H9 (cell line): ENCODE results near the gene NRXN3. TPM values are rescaled to one million over a fixed set of nuclear protein-coding genes. Genes with fewer than 3 reads are reported as not detected.

Experiments
- DNase-seq: peaks from one replicate; pipeline ENCODE4 v3.0.0-alpha.2; 2017
- H2AFZ ChIP-seq: one replicate; pipeline ENCODE4 v1.6.1; 2013; ENCODE audit warnings: mild to moderate bottlenecking, low read length, control low read depth, moderate library complexity
- H2AK5ac ChIP-seq: 2 replicates; pipeline ENCODE4 v1.6.1; 2013; ENCODE audit warnings: low read length, control low read depth, mixed read lengths; ENCODE audit not compliant: insufficient read length
- H2BK120ac ChIP-seq: one replicate; pipeline ENCODE4 v1.6.1; 2013; ENCODE audit warnings: low read depth, mild to moderate bottlenecking, low read length, control low read depth, inconsistent platforms; ENCODE audit not compliant: poor library complexity, severe bottlenecking
- H2BK12ac ChIP-seq: 2 replicates; pipeline ENCODE4 v1.6.1; 2013; ENCODE audit warnings: low read length, control low read depth, mixed read lengths, low read depth; ENCODE audit not compliant: insufficient read length
- H2BK15ac ChIP-seq: 2 replicates; pipeline ENCODE4 v1.6.1; 2013; ENCODE audit warnings: low read depth, low read length, control low read depth
- H2BK20ac ChIP-seq: one replicate; pipeline ENCODE4 v1.6.1; 2013; ENCODE audit warnings: low read depth, mild to moderate bottlenecking, low read length, control low read depth, inconsistent platforms; ENCODE audit not compliant: poor library complexity, severe bottlenecking
- H2BK5ac ChIP-seq: 2 replicates; pipeline ENCODE4 v1.6.1; 2013; ENCODE audit warnings: low read length, control low read depth, mixed read lengths; ENCODE audit not compliant: insufficient read length
- H3K14ac ChIP-seq: 2 replicates; pipeline ENCODE4 v1.6.1; 2013; ENCODE audit warnings: low read length, control low read depth; ENCODE audit not compliant: insufficient read depth
- H3K18ac ChIP-seq: 2 replicates; pipeline ENCODE4 v1.6.1; 2013; ENCODE audit warnings: low read depth, mild to moderate bottlenecking, mixed read lengths, low read length, control low read depth; ENCODE audit not compliant: insufficient read length
- H3K23ac ChIP-seq: 2 replicates; pipeline ENCODE4 v1.6.1; 2013; ENCODE audit warnings: low read length, control low read depth, mixed read lengths, low read depth; ENCODE audit not compliant: insufficient read length
- H3K23me2 ChIP-seq: 2 replicates; pipeline ENCODE4 v1.6.1; 2013; ENCODE audit warnings: low read depth, mild to moderate bottlenecking, mixed read lengths, low read length, control low read depth; ENCODE audit not compliant: insufficient read length, poor library complexity, severe bottlenecking
- H3K27ac ChIP-seq: 2 replicates; pipeline ENCODE4 v1.5.1; 2013; ENCODE audit warnings: low read length, control low read depth, mixed read lengths, low read depth; ENCODE audit not compliant: insufficient read length
- H3K27me3 ChIP-seq: 2 replicates; pipeline ENCODE4 v1.6.1; 2013; ENCODE audit warnings: low read length, control low read depth, inconsistent platforms; ENCODE audit not compliant: insufficient read depth
- H3K4ac ChIP-seq: 2 replicates; pipeline ENCODE4 v1.6.1; 2013; ENCODE audit warnings: low read depth, mild to moderate bottlenecking, control low read depth, inconsistent platforms, low read length, moderate library complexity
- H3K4me1 ChIP-seq: 2 replicates; pipeline ENCODE4 v1.6.1; 2013; ENCODE audit warnings: low read length, control low read depth, inconsistent platforms; ENCODE audit not compliant: insufficient read depth
- H3K4me2 ChIP-seq: 2 replicates; pipeline ENCODE4 v1.6.1; 2013; ENCODE audit warnings: low read length, control low read depth, mixed read lengths; ENCODE audit not compliant: insufficient read length, insufficient read depth
- H3K56ac ChIP-seq: 2 replicates; pipeline ENCODE4 v1.6.1; 2013; ENCODE audit warnings: low read depth, mild to moderate bottlenecking, mixed read lengths, low read length, control low read depth; ENCODE audit not compliant: insufficient read length
- H3K79me1 ChIP-seq: 2 replicates; pipeline ENCODE4 v1.6.1; 2013; ENCODE audit warnings: low read depth, mild to moderate bottlenecking, moderate library complexity, low read length, control low read depth, inconsistent platforms; ENCODE audit not compliant: insufficient read depth, poor library complexity, severe bottlenecking
- H3K79me2 ChIP-seq: 2 replicates; pipeline ENCODE4 v1.6.1; 2013; ENCODE audit warnings: low read length, control low read depth, inconsistent platforms; ENCODE audit not compliant: insufficient read depth
- H3K9ac ChIP-seq: 2 replicates; pipeline ENCODE4 v1.6.1; 2013; ENCODE audit warnings: low read length, control low read depth, mixed read lengths; ENCODE audit not compliant: insufficient read length; ENCODE audit errors: extremely low read depth
- H3K9me3 ChIP-seq: one replicate; pipeline ENCODE4 v1.6.1; 2013; ENCODE audit warnings: low read depth, low read length, inconsistent platforms; ENCODE audit not compliant: control insufficient read depth
- H3T11ph ChIP-seq: one replicate; pipeline ENCODE4 v1.6.1; 2013; ENCODE audit warnings: mild to moderate bottlenecking, low read length, control low read depth, inconsistent platforms
- H4K20me1 ChIP-seq: one replicate; pipeline ENCODE4 v1.6.1; 2013; ENCODE audit not compliant: control insufficient read depth, insufficient read length, insufficient read depth
- H4K5ac ChIP-seq: 2 replicates; pipeline ENCODE4 v1.6.1; 2013; ENCODE audit warnings: low read depth, mild to moderate bottlenecking, mixed read lengths, low read length, control low read depth; ENCODE audit not compliant: insufficient read length
- H4K8ac ChIP-seq: replicated peaks from 2 replicates; pipeline ENCODE4 v1.6.1; 2013; ENCODE audit warnings: low read length, control low read depth, mixed read lengths, low read depth; ENCODE audit not compliant: insufficient read length
- H4K91ac ChIP-seq: 2 replicates; pipeline ENCODE4 v1.6.1; 2013; ENCODE audit warnings: low read depth, mild to moderate bottlenecking, moderate library complexity, mixed read lengths, low read length, control low read depth; ENCODE audit not compliant: insufficient read length
- H3K27ac Mint-ChIP-seq, 3 experiments: 2 replicates in 2 of 3; 3 replicates in 1 of 3; pipeline ENCODE4 v1.8.0; 2020 to 2021; ENCODE audit warnings: mixed read lengths in 3 of 3, mild to moderate bottlenecking in 1 of 3, moderate library complexity in 1 of 3
- H3K27me3 Mint-ChIP-seq: 2 replicates; pipeline ENCODE4 v1.8.0; 2021; ENCODE audit warnings: low read depth, mild to moderate bottlenecking, moderate library complexity, mixed read lengths
- H3K36me3 Mint-ChIP-seq, 3 experiments: 2 replicates in 2 of 3; 3 replicates in 1 of 3; pipeline ENCODE4 v1.8.0; 2020 to 2021; ENCODE audit warnings: low read depth in 3 of 3, mixed read lengths in 3 of 3; ENCODE audit not compliant: insufficient read depth in 1 of 3
- H3K4me1 Mint-ChIP-seq, 2 experiments: 2 replicates each; pipeline ENCODE4 v1.8.0; 2020; ENCODE audit warnings: mixed read lengths in 2 of 2
- H3K4me3 Mint-ChIP-seq, 2 experiments: 2 replicates in 1 of 2; 3 replicates in 1 of 2; pipeline ENCODE4 v1.8.0; 2020 to 2021; ENCODE audit warnings: mild to moderate bottlenecking in 2 of 2, mixed read lengths in 2 of 2, moderate library complexity in 1 of 2
- H3K9me3 Mint-ChIP-seq, 2 experiments: 2 replicates in 1 of 2; 3 replicates in 1 of 2; pipeline ENCODE4 v1.8.0; 2020; ENCODE audit warnings: mild to moderate bottlenecking in 2 of 2, mixed read lengths in 2 of 2, moderate library complexity in 1 of 2
- CTCF ChIP-seq: fragments of 200-600 bp; sonication (generic); conservative IDR thresholded peaks from 3 replicates; pipeline ENCODE4 v1.8.0; 2021; ENCODE audit warnings: antibody characterized with exemption, mild to moderate bottlenecking
- WGBS: extraction: QIAGEN DNeasy Blood & Tissue Kit; methylation state at CpG from one replicate; pipeline ENCODE4 v1.1.7; 2013; ENCODE audit warnings: missing lambda C conversion rate, low lambda C conversion rate, mixed read lengths; ENCODE audit not compliant: insufficient read length; ENCODE audit errors: extremely low coverage; 5-methylcytosine and 5-hydroxymethylcytosine counted together
- total RNA-seq: library from RNA; stranded (reverse); gene quantifications from 2 replicates; pipeline ENCODE4 v1.2.1, GENCODE V29; 2021

NRXN3 gene
- total RNA-seq, 1 experiment from 2014 or later = 1.8 TPM

GRCh38 chr14:79649856-79650255 is 1479.7 kb downstream of the NRXN3 start:
- no peak overlapping the region for H3K27ac ChIP-seq
- Mint-ChIP-seq H3K4me1 (no peaks in the 10 kb centered on the region), H3K4me3 (no peak overlapping the region), H3K27me3 (no peaks in the 10 kb centered on the region), H3K27ac (no peak overlapping the region), H3K36me3 (no peaks in the 10 kb centered on the region), H3K9me3 (no peaks in the 10 kb centered on the region)
- H2BK15ac ChIP-seq = no peak overlapping the region
- no CpG with 5 or more reads among the region's 4 CpGs for WGBS
- H2BK120ac ChIP-seq = no peak overlapping the region
- H2AK5ac ChIP-seq = no peak overlapping the region
- no peaks in the 10 kb centered on the region for H3K79me1 ChIP-seq
- H3K27me3 ChIP-seq = no peaks in the 10 kb centered on the region
- H2BK5ac ChIP-seq = no peak overlapping the region
- no peak overlapping the region for H2AFZ ChIP-seq
- no peaks in the 10 kb centered on the region for H4K20me1 ChIP-seq
- TF ChIP-seq CTCF = no peak
- H4K8ac ChIP-seq = no peak overlapping the region
- no peak overlapping the region for H4K5ac ChIP-seq
- H3K4ac ChIP-seq = no peak overlapping the region
- no peak overlapping the region for H2BK12ac ChIP-seq
- no peak overlapping the region for H3K23ac ChIP-seq
- no peaks in the 10 kb centered on the region for H3K79me2 ChIP-seq
- no peaks in the 10 kb centered on the region for H3K4me1 ChIP-seq
- H3K9ac ChIP-seq = no peak overlapping the region
- H3K4me2 ChIP-seq = no peak overlapping the region
- no peak overlapping the region for H4K91ac ChIP-seq
- H3K14ac ChIP-seq = no peak overlapping the region
- no peaks in the 10 kb centered on the region for H3K23me2 ChIP-seq
- H2BK20ac ChIP-seq = no peak overlapping the region
- no peak overlapping the region for H3K56ac ChIP-seq
- no peak for DNase-seq
- no peak overlapping the region for H3K18ac ChIP-seq
- no peak overlapping the region for H3T11ph ChIP-seq
- no peaks in the 10 kb centered on the region for H3K9me3 ChIP-seq
